H9 (cell line): Measurements from ENCODE around the gene CENPV. TPM values are rescaled to one million over a fixed set of nuclear protein-coding genes. Genes with fewer than 3 reads are reported as not detected.

Source experiments
- DNase-seq: peaks from one replicate; pipeline ENCODE4 v3.0.0-alpha.2; 2017
- H2AFZ ChIP-seq: one replicate; pipeline ENCODE4 v1.6.1; 2013; ENCODE audit warnings: mild to moderate bottlenecking, low read length, control low read depth, moderate library complexity
- H2AK5ac ChIP-seq: 2 replicates; pipeline ENCODE4 v1.6.1; 2013; ENCODE audit warnings: low read length, control low read depth, mixed read lengths; ENCODE audit not compliant: insufficient read length
- H2BK120ac ChIP-seq: one replicate; pipeline ENCODE4 v1.6.1; 2013; ENCODE audit warnings: low read depth, mild to moderate bottlenecking, low read length, control low read depth, inconsistent platforms; ENCODE audit not compliant: poor library complexity, severe bottlenecking
- H2BK12ac ChIP-seq: 2 replicates; pipeline ENCODE4 v1.6.1; 2013; ENCODE audit warnings: low read length, control low read depth, mixed read lengths, low read depth; ENCODE audit not compliant: insufficient read length
- H2BK15ac ChIP-seq: 2 replicates; pipeline ENCODE4 v1.6.1; 2013; ENCODE audit warnings: low read depth, low read length, control low read depth
- H2BK20ac ChIP-seq: one replicate; pipeline ENCODE4 v1.6.1; 2013; ENCODE audit warnings: low read depth, mild to moderate bottlenecking, low read length, control low read depth, inconsistent platforms; ENCODE audit not compliant: poor library complexity, severe bottlenecking
- H2BK5ac ChIP-seq: 2 replicates; pipeline ENCODE4 v1.6.1; 2013; ENCODE audit warnings: low read length, control low read depth, mixed read lengths; ENCODE audit not compliant: insufficient read length
- H3K14ac ChIP-seq: 2 replicates; pipeline ENCODE4 v1.6.1; 2013; ENCODE audit warnings: low read length, control low read depth; ENCODE audit not compliant: insufficient read depth
- H3K18ac ChIP-seq: 2 replicates; pipeline ENCODE4 v1.6.1; 2013; ENCODE audit warnings: low read depth, mild to moderate bottlenecking, mixed read lengths, low read length, control low read depth; ENCODE audit not compliant: insufficient read length
- H3K23ac ChIP-seq: 2 replicates; pipeline ENCODE4 v1.6.1; 2013; ENCODE audit warnings: low read length, control low read depth, mixed read lengths, low read depth; ENCODE audit not compliant: insufficient read length
- H3K23me2 ChIP-seq: 2 replicates; pipeline ENCODE4 v1.6.1; 2013; ENCODE audit warnings: low read depth, mild to moderate bottlenecking, mixed read lengths, low read length, control low read depth; ENCODE audit not compliant: insufficient read length, poor library complexity, severe bottlenecking
- H3K27ac ChIP-seq: 2 replicates; pipeline ENCODE4 v1.5.1; 2013; ENCODE audit warnings: low read length, control low read depth, mixed read lengths, low read depth; ENCODE audit not compliant: insufficient read length
- H3K27me3 ChIP-seq: 2 replicates; pipeline ENCODE4 v1.6.1; 2013; ENCODE audit warnings: low read length, control low read depth, inconsistent platforms; ENCODE audit not compliant: insufficient read depth
- H3K4ac ChIP-seq: 2 replicates; pipeline ENCODE4 v1.6.1; 2013; ENCODE audit warnings: low read depth, mild to moderate bottlenecking, control low read depth, inconsistent platforms, low read length, moderate library complexity
- H3K4me1 ChIP-seq: 2 replicates; pipeline ENCODE4 v1.6.1; 2013; ENCODE audit warnings: low read length, control low read depth, inconsistent platforms; ENCODE audit not compliant: insufficient read depth
- H3K4me2 ChIP-seq: 2 replicates; pipeline ENCODE4 v1.6.1; 2013; ENCODE audit warnings: low read length, control low read depth, mixed read lengths; ENCODE audit not compliant: insufficient read length, insufficient read depth
- H3K56ac ChIP-seq: 2 replicates; pipeline ENCODE4 v1.6.1; 2013; ENCODE audit warnings: low read depth, mild to moderate bottlenecking, mixed read lengths, low read length, control low read depth; ENCODE audit not compliant: insufficient read length
- H3K79me1 ChIP-seq: 2 replicates; pipeline ENCODE4 v1.6.1; 2013; ENCODE audit warnings: low read depth, mild to moderate bottlenecking, moderate library complexity, low read length, control low read depth, inconsistent platforms; ENCODE audit not compliant: insufficient read depth, poor library complexity, severe bottlenecking
- H3K79me2 ChIP-seq: 2 replicates; pipeline ENCODE4 v1.6.1; 2013; ENCODE audit warnings: low read length, control low read depth, inconsistent platforms; ENCODE audit not compliant: insufficient read depth
- H3K9ac ChIP-seq: 2 replicates; pipeline ENCODE4 v1.6.1; 2013; ENCODE audit warnings: low read length, control low read depth, mixed read lengths; ENCODE audit not compliant: insufficient read length; ENCODE audit errors: extremely low read depth
- H3K9me3 ChIP-seq: one replicate; pipeline ENCODE4 v1.6.1; 2013; ENCODE audit warnings: low read depth, low read length, inconsistent platforms; ENCODE audit not compliant: control insufficient read depth
- H3T11ph ChIP-seq: one replicate; pipeline ENCODE4 v1.6.1; 2013; ENCODE audit warnings: mild to moderate bottlenecking, low read length, control low read depth, inconsistent platforms
- H4K20me1 ChIP-seq: one replicate; pipeline ENCODE4 v1.6.1; 2013; ENCODE audit not compliant: control insufficient read depth, insufficient read length, insufficient read depth
- H4K5ac ChIP-seq: 2 replicates; pipeline ENCODE4 v1.6.1; 2013; ENCODE audit warnings: low read depth, mild to moderate bottlenecking, mixed read lengths, low read length, control low read depth; ENCODE audit not compliant: insufficient read length
- H4K8ac ChIP-seq: replicated peaks from 2 replicates; pipeline ENCODE4 v1.6.1; 2013; ENCODE audit warnings: low read length, control low read depth, mixed read lengths, low read depth; ENCODE audit not compliant: insufficient read length
- H4K91ac ChIP-seq: 2 replicates; pipeline ENCODE4 v1.6.1; 2013; ENCODE audit warnings: low read depth, mild to moderate bottlenecking, moderate library complexity, mixed read lengths, low read length, control low read depth; ENCODE audit not compliant: insufficient read length
- H3K27ac Mint-ChIP-seq, 3 experiments: 2 replicates in 2 of 3; 3 replicates in 1 of 3; pipeline ENCODE4 v1.8.0; 2020 to 2021; ENCODE audit warnings: mixed read lengths in 3 of 3, mild to moderate bottlenecking in 1 of 3, moderate library complexity in 1 of 3
- H3K27me3 Mint-ChIP-seq: 2 replicates; pipeline ENCODE4 v1.8.0; 2021; ENCODE audit warnings: low read depth, mild to moderate bottlenecking, moderate library complexity, mixed read lengths
- H3K36me3 Mint-ChIP-seq, 3 experiments: 2 replicates in 2 of 3; 3 replicates in 1 of 3; pipeline ENCODE4 v1.8.0; 2020 to 2021; ENCODE audit warnings: low read depth in 3 of 3, mixed read lengths in 3 of 3; ENCODE audit not compliant: insufficient read depth in 1 of 3
- H3K4me1 Mint-ChIP-seq, 2 experiments: 2 replicates each; pipeline ENCODE4 v1.8.0; 2020; ENCODE audit warnings: mixed read lengths in 2 of 2
- H3K4me3 Mint-ChIP-seq, 2 experiments: 2 replicates in 1 of 2; 3 replicates in 1 of 2; pipeline ENCODE4 v1.8.0; 2020 to 2021; ENCODE audit warnings: mild to moderate bottlenecking in 2 of 2, mixed read lengths in 2 of 2, moderate library complexity in 1 of 2
- H3K9me3 Mint-ChIP-seq, 2 experiments: 2 replicates in 1 of 2; 3 replicates in 1 of 2; pipeline ENCODE4 v1.8.0; 2020; ENCODE audit warnings: mild to moderate bottlenecking in 2 of 2, mixed read lengths in 2 of 2, moderate library complexity in 1 of 2
- WGBS: extraction: QIAGEN DNeasy Blood & Tissue Kit; methylation state at CpG from one replicate; pipeline ENCODE4 v1.1.7; 2013; ENCODE audit warnings: missing lambda C conversion rate, low lambda C conversion rate, mixed read lengths; ENCODE audit not compliant: insufficient read length; ENCODE audit errors: extremely low coverage; 5-methylcytosine and 5-hydroxymethylcytosine counted together
- total RNA-seq: library from RNA; stranded (reverse); gene quantifications from 2 replicates; pipeline ENCODE4 v1.2.1, GENCODE V29; 2021
- TF ChIP-seq, protein P1 (sequence below): fragments of 200-600 bp; sonication (generic); conservative IDR thresholded peaks from 3 replicates; pipeline ENCODE4 v1.8.0; 2021; ENCODE audit warnings: antibody characterized with exemption, mild to moderate bottlenecking

The CENPV gene
- total RNA-seq, 1 experiment from 2014 or later = 200 TPM

DNA sequence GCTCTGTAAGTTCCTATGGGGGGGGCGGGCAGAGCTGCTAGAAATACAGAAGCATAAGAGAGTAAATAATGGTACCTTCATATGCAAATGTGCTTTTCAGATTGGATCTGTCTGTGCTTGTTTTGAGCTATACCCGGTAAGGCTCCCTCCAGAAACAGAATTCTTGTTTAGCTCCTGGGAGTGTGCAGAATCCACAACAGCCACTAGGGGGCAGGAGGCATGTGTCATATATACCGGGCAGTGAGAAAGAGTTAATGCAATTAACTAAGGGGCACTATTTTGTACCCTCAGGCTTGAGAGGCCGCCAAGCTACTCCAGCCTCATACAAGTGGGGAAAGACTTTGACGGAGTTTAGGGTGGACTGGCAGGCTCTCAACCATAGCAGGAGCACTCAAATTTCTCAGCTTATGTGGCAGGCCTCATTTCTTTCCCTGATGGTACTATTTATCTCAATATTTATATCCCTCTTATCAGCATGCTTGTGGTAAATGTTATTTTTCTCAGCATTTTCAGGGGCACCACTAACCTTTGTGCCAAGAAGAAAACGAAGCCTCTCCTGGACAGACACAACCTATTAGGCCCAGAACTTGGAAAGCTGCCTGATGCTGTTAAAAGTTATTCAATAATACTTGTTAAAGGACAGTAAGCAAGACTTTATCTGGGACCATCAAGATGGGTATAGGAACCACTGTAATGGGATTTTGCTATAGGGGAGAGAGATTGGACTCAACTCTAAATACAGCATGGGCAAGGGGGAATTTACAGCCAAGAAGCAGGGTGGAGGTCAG is 10.7 kb upstream of the CENPV start:
- Mint-ChIP-seq H3K9me3 (no peaks in the 10 kb centered on the region), H3K4me1 (peaks cover 0 to 5% of the 10 kb centered on the region in 2 experiments; a peak in 2 of 4 replicates), H3K4me3 (peak overlapping the region in 1 of 2 experiments; percentile 9; a peak in 1 of 5 replicates), H3K36me3 (no peaks in the 10 kb centered on the region), H3K27me3 (peaks cover 1% of the 10 kb centered on the region), H3K27ac (no peak overlapping the region)
- no peak overlapping the region for H3K14ac ChIP-seq
- no peak overlapping the region for H3K56ac ChIP-seq
- H3K23ac ChIP-seq = no peak overlapping the region
- no peak overlapping the region for H3K9ac ChIP-seq
- no CpG with 5 or more reads among the region's 6 CpGs for WGBS
- no peak overlapping the region for H4K5ac ChIP-seq
- no peak overlapping the region for H3K4ac ChIP-seq
- no peak overlapping the region for H2BK20ac ChIP-seq
- H4K8ac ChIP-seq = no peak overlapping the region
- H4K20me1 ChIP-seq = no peaks in the 10 kb centered on the region
- no peaks in the 10 kb centered on the region for H3K9me3 ChIP-seq
- no peaks in the 10 kb centered on the region for H3K79me1 ChIP-seq
- H2BK12ac ChIP-seq = no peak overlapping the region
- no peak overlapping the region for H3K27ac ChIP-seq
- no peaks in the 10 kb centered on the region for H3K79me2 ChIP-seq
- H3T11ph ChIP-seq = no peak overlapping the region
- H2BK5ac ChIP-seq = no peak overlapping the region
- no peak overlapping the region for H3K18ac ChIP-seq
- H3K23me2 ChIP-seq = no peaks in the 10 kb centered on the region
- H2AK5ac ChIP-seq = no peak overlapping the region
- no peak overlapping the region for H2BK15ac ChIP-seq
- H2BK120ac ChIP-seq = no peak overlapping the region
- DNase-seq = peak; percentile 87
- no peak overlapping the region for H2AFZ ChIP-seq
- no peak overlapping the region for H4K91ac ChIP-seq
- no peaks in the 10 kb centered on the region for H3K4me1 ChIP-seq
- no peaks in the 10 kb centered on the region for H3K27me3 ChIP-seq
- no peak overlapping the region for H3K4me2 ChIP-seq
- TF ChIP-seq, protein P1, sequence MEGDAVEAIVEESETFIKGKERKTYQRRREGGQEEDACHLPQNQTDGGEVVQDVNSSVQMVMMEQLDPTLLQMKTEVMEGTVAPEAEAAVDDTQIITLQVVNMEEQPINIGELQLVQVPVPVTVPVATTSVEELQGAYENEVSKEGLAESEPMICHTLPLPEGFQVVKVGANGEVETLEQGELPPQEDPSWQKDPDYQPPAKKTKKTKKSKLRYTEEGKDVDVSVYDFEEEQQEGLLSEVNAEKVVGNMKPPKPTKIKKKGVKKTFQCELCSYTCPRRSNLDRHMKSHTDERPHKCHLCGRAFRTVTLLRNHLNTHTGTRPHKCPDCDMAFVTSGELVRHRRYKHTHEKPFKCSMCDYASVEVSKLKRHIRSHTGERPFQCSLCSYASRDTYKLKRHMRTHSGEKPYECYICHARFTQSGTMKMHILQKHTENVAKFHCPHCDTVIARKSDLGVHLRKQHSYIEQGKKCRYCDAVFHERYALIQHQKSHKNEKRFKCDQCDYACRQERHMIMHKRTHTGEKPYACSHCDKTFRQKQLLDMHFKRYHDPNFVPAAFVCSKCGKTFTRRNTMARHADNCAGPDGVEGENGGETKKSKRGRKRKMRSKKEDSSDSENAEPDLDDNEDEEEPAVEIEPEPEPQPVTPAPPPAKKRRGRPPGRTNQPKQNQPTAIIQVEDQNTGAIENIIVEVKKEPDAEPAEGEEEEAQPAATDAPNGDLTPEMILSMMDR = peak; percentile 93
